Kidney (tissue), 14 donors: ENCODE data around the gene FAM149A. TPM values are rescaled to one million over a fixed set of nuclear protein-coding genes. Genes with fewer than 3 reads are reported as not detected.
A peak's percentile ranks its signal among the peaks of the same experiment; 100 is the strongest.

ENCODE experiments used
- DNase-seq, 5 donors: peaks; one replicate each; pipeline ENCODE4 v3.0.0-alpha.2; 2013 to 2020
- FAIRE-seq: peaks from 2 replicates; lab custom pipeline; 2012; peaks lifted over from hg19 to GRCh38; lab: Jason Lieb, UNC
- H3K27ac ChIP-seq, 2 donors: one replicate each; pipeline ENCODE4 v1.7.0; 2013; ENCODE audit warnings: low read depth in 2 of 2, low read length in 2 of 2, inconsistent platforms in 1 of 2
- H3K27me3 ChIP-seq: one replicate; pipeline ENCODE4 v1.7.1; 2013; ENCODE audit warnings: low read length, inconsistent platforms; ENCODE audit not compliant: control insufficient read depth, insufficient read depth
- H3K36me3 ChIP-seq, 3 donors: one replicate each; pipeline versions ENCODE4 v1.7.0 to v1.7.1; 2013; ENCODE audit warnings: low read length in 3 of 3, control low read depth in 1 of 3, inconsistent platforms in 1 of 3; ENCODE audit not compliant: insufficient read depth in 3 of 3, control insufficient read depth in 2 of 3
- H3K4me1 ChIP-seq, 3 donors: one replicate each; pipeline versions ENCODE4 v1.7.0 to v1.7.1; 2013; ENCODE audit warnings: low read length in 3 of 3, inconsistent platforms in 1 of 3, low read depth in 1 of 3; ENCODE audit not compliant: control insufficient read depth in 2 of 3, insufficient read depth in 2 of 3
- H3K4me3 ChIP-seq, 3 donors: one replicate each; pipeline versions ENCODE4 v1.7.0 to v1.8.1; 2013; ENCODE audit warnings: low read length in 3 of 3, control low read depth in 1 of 3, inconsistent platforms in 1 of 3
- H3K9ac ChIP-seq, 3 donors: one replicate each; pipeline versions ENCODE4 v1.7.0 to v1.7.1; 2013; ENCODE audit warnings: low read length in 3 of 3, control low read depth in 1 of 3, inconsistent platforms in 1 of 3
- H3K9me3 ChIP-seq, 3 donors: one replicate each; pipeline versions ENCODE4 v1.7.0 to v1.7.1; 2013; ENCODE audit warnings: low read length in 3 of 3, control low read depth in 1 of 3, inconsistent platforms in 1 of 3; ENCODE audit not compliant: control insufficient read depth in 2 of 3, insufficient read depth in 1 of 3
- CTCF ChIP-seq: IDR thresholded peaks from 3 replicates; pipeline ENCODE4 v1.5.1; 2012; ENCODE audit warnings: mild to moderate bottlenecking, moderate library complexity, borderline replicate concordance; ENCODE audit not compliant: insufficient read depth; ENCODE audit errors: extremely low read depth
- intact Hi-C: fragments of 100-400 bp; cut with DNase I; formaldehyde crosslinking; loops from one replicate; pipeline ENCODE4 v1.11.1; 2022
- polyA plus RNA-seq: library from polyadenylated mRNA; stranded (reverse); fragments of 350-450 nt; fragmentation: Illumina TruSeq; extraction: RNeasy Lipid Tissue Mini Kit (QIAGEN cat#74804); gene quantifications from one replicate; pipeline ENCODE4 v1.2.3, GENCODE V29; 2014; ENCODE audit warnings: low read depth, low replicate concordance; ENCODE audit not compliant: insufficient read depth
- total RNA-seq: library from RNA; stranded (reverse); fragmentation: NEBNext Ultra II Directional; extraction: Animal tissue kit (Norgen Biotek cat#: 25700); gene quantifications from one replicate; pipeline ENCODE4 v1.2.1, GENCODE V29; 2021
- donor health status: control.
- donor health status: control.
- donor health status: control.
- donor health status: control.
- donor health status: control.
- donor health status: DM: yes; HTN: yes; CAD: no.
- donor health status: Normal renal cell carcinoma (clear cell type).

The FAM149A gene
- total and polyA plus RNA-seq, 2 donors from 2014 or later, result 32.4 to 37.8 TPM

DNA sequence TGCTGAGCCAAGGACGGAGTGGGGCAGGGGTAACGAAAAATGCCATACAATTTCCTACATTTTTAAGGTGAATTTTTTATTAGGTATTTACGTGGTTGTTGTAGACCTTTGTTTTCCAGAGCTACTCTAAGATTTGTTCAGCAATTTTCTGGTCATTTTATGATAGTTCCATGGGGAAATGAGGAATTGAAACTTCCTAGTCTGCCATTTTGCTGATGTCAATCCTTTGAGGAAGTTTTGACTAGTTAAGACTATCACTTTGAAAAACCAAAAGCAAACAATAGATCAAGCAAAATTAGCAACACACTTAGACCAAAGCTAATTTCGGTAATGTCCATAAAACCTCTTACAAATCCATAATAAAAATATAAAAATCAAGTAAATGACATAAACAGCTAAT, 42.6 kb upstream of the FAM149A start:
- intact Hi-C loops, result no loop called here
- no peak overlapping the region for H3K9ac ChIP-seq
- H3K27me3 ChIP-seq, result no peaks in the 10 kb centered on the region
- H3K4me3 ChIP-seq, result no peak overlapping the region
- no peak for TF ChIP-seq CTCF
- H3K9me3 ChIP-seq, result no peaks in the 10 kb centered on the region
- FAIRE-seq, result no peak
- H3K4me1 ChIP-seq, result no peaks in the 10 kb centered on the region
- H3K36me3 ChIP-seq, result no peaks in the 10 kb centered on the region
- H3K27ac ChIP-seq, result no peak overlapping the region
- DNase-seq, result no peak

GRCh38 chr4:186067757-186068385, 36.6 kb upstream of the FAM149A start:
- FAIRE-seq, result peak; percentile 66
- Histone ChIP-seq H3K36me3 (no peaks in the 10 kb centered on the region), H3K27ac (no peak overlapping the region), H3K9ac (peak overlapping the region in 2 of 3 donors; percentile 7 to 83), H3K4me1 (no peaks in the 10 kb centered on the region), H3K4me3 (peak overlapping the region; percentile 83 to 88 (median 84)), H3K9me3 (no peaks in the 10 kb centered on the region), H3K27me3 (no peaks in the 10 kb centered on the region)
- intact Hi-C loops, result no loop called here
- peak in 4 of 5 donors; percentile 55 to 89 (median 72) for DNase-seq
- TF ChIP-seq CTCF, result peak; percentile 65

DNA sequence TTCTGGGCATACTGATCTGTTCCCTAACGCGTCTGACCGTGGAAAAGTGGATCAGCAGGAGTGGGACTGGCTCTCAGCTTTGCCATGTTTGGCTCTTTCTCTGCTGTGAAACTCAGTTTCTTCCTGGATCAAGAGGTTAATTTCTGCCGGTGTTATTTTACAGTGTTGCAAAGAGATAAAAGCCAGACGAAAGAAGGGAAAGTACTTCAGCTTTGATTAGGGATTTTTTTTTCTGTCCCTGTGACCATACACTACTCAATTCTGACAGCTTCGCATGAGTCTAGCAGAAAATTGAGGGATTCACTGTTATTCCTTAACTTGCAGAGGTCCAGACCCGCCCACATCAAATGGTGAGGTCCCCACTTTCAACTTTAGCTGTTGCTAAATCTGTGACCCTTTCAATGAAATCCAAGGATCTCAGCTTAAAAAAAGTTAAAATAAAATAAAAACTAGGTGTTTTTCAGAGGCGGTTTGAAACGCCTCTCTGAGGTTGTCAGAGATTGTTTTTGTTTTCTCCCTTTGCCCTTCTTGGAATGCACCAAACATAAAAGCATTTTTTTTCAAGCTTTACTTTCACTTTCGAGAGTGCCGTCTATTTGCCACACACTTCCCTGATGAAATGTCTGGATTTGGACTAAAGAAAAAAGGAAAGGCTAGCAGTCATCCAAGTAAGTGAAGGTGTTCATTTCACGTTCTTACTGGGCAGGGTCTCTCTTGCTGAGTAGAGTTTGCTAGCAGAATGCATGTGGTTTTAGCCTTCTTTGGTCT, 35.7 kb upstream of the FAM149A start, which contains the start of gene TLR3:
TLR3 (plus strand) TSS at position 576 of the 768 bp plus-strand sequence. CDS start 7,464 bp downstream, outside the sequence.
- FAIRE-seq, result peak; percentile 13
- TF ChIP-seq CTCF, result no peak

More for the DNA sequence above, 35.7 kb upstream of the FAM149A start, which contains the start of gene TLR3:
- intact Hi-C loops, result no loop called here
- Histone ChIP-seq H3K9me3 (no peaks in the 10 kb centered on the region), H3K4me1 (no peaks in the 10 kb centered on the region), H3K9ac (peak within 1 kb of the TSS; percentile 7 to 83 (median 75)), H3K27me3 (no peaks in the 10 kb centered on the region), H3K4me3 (peak within 1 kb of the TSS; percentile 83 to 88 (median 84)), H3K36me3 (no peaks in the 10 kb centered on the region), H3K27ac (peak within 1 kb of the TSS in 1 of 2 donors; percentile 7)
- DNase-seq, result peak in 2 of 5 donors; percentile 68
